Head of caudate nucleus (tissue), 42 donors: ENCODE results near the gene NUP50.
A peak's percentile ranks its signal among the peaks of the same experiment; 100 is the strongest.

Experiments
- DNase-seq, 42 donors: peaks; one replicate each; pipeline versions ENCODE4 v3.0.0 to v3.0.0-alpha.2; 2020 to 2021; ENCODE audit warnings: mixed read lengths in 7 of 42
- intact Hi-C: fragments of 100-400 bp; cut with DNase I; formaldehyde crosslinking; loops from one replicate; pipeline ENCODE4 v1.15.0; 2022

Gene NUP50

GRCh38 chr22:45218976-45219375, 55.3 kb downstream of the NUP50 start:
- peak in 31 of 42 donors; percentile 48 to 92 (median 74) for DNase-seq
- intact Hi-C loops = no loop called here

GRCh38 chr22:45221201-45221600, 57.5 kb downstream of the NUP50 start:
- DNase-seq = no peak
- intact Hi-C loops = no loop called here

GRCh38 chr22:45223304-45224117, 59.8 kb downstream of the NUP50 start:
- no peak for DNase-seq

GRCh38 chr22:45224331-45224730, 60.6 kb downstream of the NUP50 start:
- intact Hi-C loops = no loop called here
- peak in 7 of 42 donors; percentile 36 to 61 (median 47) for DNase-seq

More at GRCh38 chr22:45223304-45224117, 59.8 kb downstream of the NUP50 start:
- intact Hi-C loops = no loop called here

- DNase-seq = peak; percentile 83 to 98 (median 93)
- intact Hi-C loops = no loop called here
These were observed 61.4 kb downstream of the NUP50 start for GRCh38 chr22:45224988-45225731.

GRCh38 chr22:45225732-45226502, 62.2 kb downstream of the NUP50 start:
- peak in 34 of 42 donors; percentile 51 to 86 (median 66) for DNase-seq
- intact Hi-C loops = no loop called here

- peak in 31 of 42 donors; percentile 58 to 83 (median 73) for DNase-seq
- intact Hi-C loops = no loop called here
These were observed 62.9 kb downstream of the NUP50 start for GRCh38 chr22:45226503-45227186.

GRCh38 chr22:45227645-45228400, 64.1 kb downstream of the NUP50 start:
- intact Hi-C loops = no loop called here
- DNase-seq = peak; percentile 62 to 96 (median 84)

- intact Hi-C loops = no loop called here
- DNase-seq = peak in 2 of 42 donors; percentile 16 to 45
These were observed 64.7 kb downstream of the NUP50 start for GRCh38 chr22:45228401-45228754.

- DNase-seq = no peak
- intact Hi-C loops = no loop called here
These were observed 65.5 kb downstream of the NUP50 start for GRCh38 chr22:45229181-45229580.

- no peak for DNase-seq
- intact Hi-C loops = no loop called here
These were observed 66.4 kb downstream of the NUP50 start for GRCh38 chr22:45230026-45230721.

GRCh38 chr22:45231293-45231692, 67.6 kb downstream of the NUP50 start:
- no peak for DNase-seq
- intact Hi-C loops = no loop called here

- DNase-seq = no peak
- intact Hi-C loops = no loop called here
These were observed 69.7 kb downstream of the NUP50 start for GRCh38 chr22:45233386-45233785.

- intact Hi-C loops = no loop called here
- no peak for DNase-seq
These were observed 70.1 kb downstream of the NUP50 start for GRCh38 chr22:45233827-45234226.

GRCh38 chr22:45235101-45235777, 71.5 kb downstream of the NUP50 start:
- intact Hi-C loops = no loop called here
- peak in 16 of 42 donors; percentile 24 to 63 (median 55) for DNase-seq

- intact Hi-C loops = no loop called here
These were observed 72.2 kb downstream of the NUP50 start for GRCh38 chr22:45235851-45236342.

More at GRCh38 chr22:45235851-45236342, 72.2 kb downstream of the NUP50 start:
- DNase-seq = peak in 1 of 42 donors; percentile 56
